D721Med (cell line): Measurements from ENCODE around the gene NAGS.

ENCODE experiments used
- DNase-seq: peaks from one replicate; pipeline ENCODE4 v3.0.0; 2011; ENCODE audit warnings: low spot score; ENCODE audit not compliant: insufficient read length
- FAIRE-seq: peaks from 2 replicates; lab custom pipeline; 2011; peaks lifted over from hg19 to GRCh38; lab: Jason Lieb, UNC
- TF ChIP-seq, protein P1 (sequence below): IDR thresholded peaks from 2 replicates; pipeline ENCODE4 v1.5.1; 2012; ENCODE audit warnings: mild to moderate bottlenecking, control low read depth; ENCODE audit not compliant: insufficient read depth; ENCODE audit errors: missing control alignments

The NAGS gene

DNA sequence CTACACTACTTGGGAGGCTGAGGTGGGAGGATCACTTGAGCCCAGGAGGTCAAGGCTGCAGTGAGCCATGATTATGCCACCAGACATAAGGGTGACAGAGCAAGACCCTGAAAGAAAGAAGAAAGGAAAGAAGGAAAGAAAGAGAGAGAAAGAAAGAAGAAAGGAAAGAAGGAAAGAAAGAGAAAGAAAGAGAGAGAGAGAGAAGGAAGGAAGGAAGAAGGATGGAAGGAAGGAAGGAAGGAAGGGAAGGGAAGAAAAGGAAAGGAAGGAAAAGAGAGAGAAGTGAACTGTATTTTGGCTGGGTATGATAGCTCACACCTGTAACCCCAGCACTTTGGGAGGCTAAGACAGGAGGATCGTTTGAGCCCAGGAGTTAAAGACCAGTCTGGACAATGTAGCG lies 26.3 kb upstream of the NAGS start:
- TF ChIP-seq, protein P1, sequence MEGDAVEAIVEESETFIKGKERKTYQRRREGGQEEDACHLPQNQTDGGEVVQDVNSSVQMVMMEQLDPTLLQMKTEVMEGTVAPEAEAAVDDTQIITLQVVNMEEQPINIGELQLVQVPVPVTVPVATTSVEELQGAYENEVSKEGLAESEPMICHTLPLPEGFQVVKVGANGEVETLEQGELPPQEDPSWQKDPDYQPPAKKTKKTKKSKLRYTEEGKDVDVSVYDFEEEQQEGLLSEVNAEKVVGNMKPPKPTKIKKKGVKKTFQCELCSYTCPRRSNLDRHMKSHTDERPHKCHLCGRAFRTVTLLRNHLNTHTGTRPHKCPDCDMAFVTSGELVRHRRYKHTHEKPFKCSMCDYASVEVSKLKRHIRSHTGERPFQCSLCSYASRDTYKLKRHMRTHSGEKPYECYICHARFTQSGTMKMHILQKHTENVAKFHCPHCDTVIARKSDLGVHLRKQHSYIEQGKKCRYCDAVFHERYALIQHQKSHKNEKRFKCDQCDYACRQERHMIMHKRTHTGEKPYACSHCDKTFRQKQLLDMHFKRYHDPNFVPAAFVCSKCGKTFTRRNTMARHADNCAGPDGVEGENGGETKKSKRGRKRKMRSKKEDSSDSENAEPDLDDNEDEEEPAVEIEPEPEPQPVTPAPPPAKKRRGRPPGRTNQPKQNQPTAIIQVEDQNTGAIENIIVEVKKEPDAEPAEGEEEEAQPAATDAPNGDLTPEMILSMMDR, result no peak
- DNase-seq (no peak), FAIRE-seq (no peak)

DNA sequence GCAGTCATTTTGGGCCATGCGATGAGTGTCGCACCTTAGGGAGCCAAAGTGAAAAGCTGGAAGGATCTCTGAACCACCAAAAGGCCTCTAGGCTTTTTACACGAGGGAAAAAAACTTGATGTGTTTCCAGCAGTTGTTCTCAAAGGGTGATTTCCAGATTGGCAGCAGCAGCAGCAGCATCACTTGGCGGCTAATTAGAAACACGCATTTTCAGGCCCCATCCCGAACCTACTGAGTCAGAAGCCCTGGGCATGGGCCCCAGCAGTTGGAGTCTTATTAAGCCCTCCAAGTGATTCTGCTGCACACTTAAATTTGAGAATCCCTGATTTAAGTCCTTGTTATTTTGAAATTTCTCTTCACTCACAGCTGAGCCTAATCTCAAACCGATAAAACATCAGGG lies 25.4 kb upstream of the NAGS start:
- TF ChIP-seq, protein P1, result no peak
- FAIRE-seq (no peak), DNase-seq (no peak)

DNA sequence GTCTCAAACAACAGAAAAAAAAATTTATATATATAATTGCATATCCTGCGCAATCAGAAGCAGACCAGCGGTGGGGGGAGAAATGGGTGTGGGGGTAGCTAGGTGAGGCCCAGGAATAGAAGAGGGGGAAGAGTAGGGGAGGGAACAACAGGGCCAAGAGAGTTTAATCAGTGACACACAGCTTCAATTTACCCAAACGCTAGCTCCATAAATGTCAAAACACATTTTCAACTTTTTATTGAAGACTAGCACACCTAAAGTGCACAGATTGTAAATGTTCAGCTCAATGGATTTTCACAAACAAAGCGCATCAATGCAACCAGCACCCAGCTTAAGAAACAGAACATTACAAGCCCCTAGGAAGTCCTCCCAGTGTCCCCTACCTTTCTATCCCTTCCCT lies 24.8 kb upstream of the NAGS start:
- FAIRE-seq (no peak), DNase-seq (no peak)
- TF ChIP-seq, protein P1, result no peak

DNA sequence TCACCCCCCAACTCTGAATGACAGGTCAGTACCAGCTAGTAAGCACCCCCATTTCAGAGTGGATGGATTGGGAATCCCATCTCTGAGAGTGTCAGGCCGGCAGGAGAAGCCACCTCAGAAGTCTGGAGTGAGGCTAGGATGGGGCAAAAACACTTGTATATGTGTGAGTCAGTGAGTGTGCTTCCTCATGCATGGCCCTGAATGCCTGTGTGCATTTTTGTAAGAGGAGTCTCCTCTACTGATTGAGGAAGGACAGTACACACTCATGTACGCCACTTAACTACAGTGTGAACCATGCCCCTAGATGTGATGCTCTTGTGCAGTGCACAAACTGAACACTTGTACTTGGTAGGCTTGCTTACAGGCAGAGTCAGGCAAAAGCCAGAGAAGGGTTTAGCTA lies 22.3 kb upstream of the NAGS start:
- FAIRE-seq (no peak), DNase-seq (no peak)
- TF ChIP-seq, protein P1, result no peak

DNA sequence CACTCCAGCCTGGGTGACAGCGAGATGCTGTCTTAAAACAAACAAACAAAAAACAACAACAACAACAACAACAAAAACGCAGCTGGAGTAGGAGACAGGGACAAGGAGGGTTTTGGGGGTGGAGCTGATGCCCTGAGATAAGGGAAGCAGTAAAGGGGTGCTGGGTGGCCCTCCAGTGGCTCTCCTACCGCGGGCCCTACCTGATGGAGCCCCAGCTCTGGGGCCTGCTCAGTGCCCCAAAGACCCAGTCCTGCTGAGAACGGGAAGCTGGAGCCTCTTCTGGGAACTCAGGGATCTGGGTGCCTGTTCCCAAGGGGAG lies 21.3 kb upstream of the NAGS start:
- no peak for FAIRE-seq
- TF ChIP-seq, protein P1, result no peak
- DNase-seq, result no peak

DNA sequence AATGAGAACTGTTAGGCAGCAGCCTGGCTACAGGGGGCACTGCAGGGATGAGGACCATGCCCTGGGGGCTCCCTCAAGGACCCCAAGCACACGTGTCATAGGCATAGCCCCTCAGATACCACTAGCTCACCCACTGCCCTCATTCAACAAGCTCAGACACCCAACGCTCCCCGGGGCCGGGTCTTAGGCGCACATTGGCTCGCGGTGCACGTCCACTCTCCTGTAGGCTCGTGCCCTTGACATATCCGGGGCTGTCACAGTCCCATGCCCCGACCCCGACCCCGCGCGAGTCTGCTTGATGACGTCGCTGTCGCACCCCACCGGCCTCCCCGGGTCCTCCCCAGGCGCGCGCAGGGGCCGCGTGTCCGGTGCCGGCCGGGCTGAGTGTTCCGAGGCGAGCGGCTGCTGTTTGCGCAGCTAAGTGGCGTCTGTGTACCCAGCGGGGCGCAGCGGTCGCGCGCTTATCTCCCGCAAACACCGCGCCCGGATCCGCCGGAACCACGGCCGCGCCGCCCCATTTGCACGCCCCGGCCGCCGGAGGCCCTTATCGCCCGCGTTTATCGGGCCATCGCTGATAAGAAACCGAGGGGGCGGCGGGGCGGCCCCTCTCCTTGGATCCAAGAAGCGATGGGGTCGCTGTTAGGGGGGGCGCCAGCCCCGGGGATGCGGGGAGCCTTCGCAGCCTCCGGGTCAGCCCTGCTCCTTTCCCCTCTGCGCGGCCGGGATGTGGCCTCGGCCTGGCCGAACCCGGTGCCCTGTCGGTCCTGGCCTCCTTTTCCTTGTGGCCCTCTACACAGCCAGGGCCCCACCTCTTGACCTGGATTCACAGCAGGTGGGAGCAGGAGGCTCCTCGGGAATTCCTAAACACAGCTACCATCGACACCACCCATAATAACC lies 20.7 kb upstream of the NAGS start:
- no peak for FAIRE-seq
- no peak for DNase-seq
- TF ChIP-seq, protein P1, result no peak

DNA sequence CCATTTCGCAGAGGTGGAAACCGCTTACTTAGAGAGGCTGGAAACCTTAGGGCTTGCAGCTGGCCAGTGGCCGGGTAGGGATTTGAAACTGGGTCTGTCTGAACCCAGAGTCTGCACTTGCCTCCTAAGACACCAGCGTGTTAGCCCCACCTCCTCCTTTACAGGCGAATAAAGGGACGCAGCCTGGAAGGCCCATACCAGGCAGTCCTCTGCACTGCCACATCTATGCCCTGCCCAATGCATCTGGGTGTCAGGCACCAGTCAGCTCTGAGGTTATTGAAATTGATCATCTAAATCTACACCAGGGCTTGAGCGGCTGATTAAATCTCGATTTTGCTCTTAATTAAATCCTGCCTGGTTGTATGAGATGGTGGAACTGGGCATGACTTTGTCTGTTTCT lies 19.9 kb upstream of the NAGS start:
- FAIRE-seq (no peak), DNase-seq (no peak)
- TF ChIP-seq, protein P1, result no peak
